HG03103 (cell line): ENCODE measurements around the gene GALNT1.

Experiments used
- ATAC-seq: cut with Tn5 transposase; IDR thresholded peaks from one replicate; pipeline ENCODE4 v1.9.1; 2021; ENCODE audit warnings: low read depth; ENCODE audit not compliant: unreplicated experiment

The GALNT1 gene

GRCh38 chr18:35662293-35663062, 80.9 kb downstream of the GALNT1 start:
- peak; percentile 85 for ATAC-seq

- no peak for ATAC-seq
Observed at GRCh38 chr18:35671966-35672603, 90.5 kb downstream of the GALNT1 start.

GRCh38 chr18:35672897-35673296, 91.4 kb downstream of the GALNT1 start:
- ATAC-seq, result no peak

GRCh38 chr18:35673682-35674081, 92.1 kb downstream of the GALNT1 start:
- no peak for ATAC-seq

- no peak for ATAC-seq
Observed at GRCh38 chr18:35680139-35680551, 98.6 kb downstream of the GALNT1 start.

GRCh38 chr18:35682281-35682867, 100.8 kb downstream of the GALNT1 start:
- ATAC-seq, result no peak

GRCh38 chr18:35683021-35683420, 101.5 kb downstream of the GALNT1 start:
- ATAC-seq, result no peak

GRCh38 chr18:35688757-35689156, 107.2 kb downstream of the GALNT1 start:
- no peak for ATAC-seq

- ATAC-seq, result no peak
Observed at GRCh38 chr18:35689728-35690127, 108.2 kb downstream of the GALNT1 start.

GRCh38 chr18:35691625-35692024, 110.1 kb downstream of the GALNT1 start:
- ATAC-seq, result no peak

- ATAC-seq, result no peak
Observed at GRCh38 chr18:35692866-35693265, 111.3 kb downstream of the GALNT1 start.

- ATAC-seq, result no peak
Observed at GRCh38 chr18:35693829-35694228, 112.3 kb downstream of the GALNT1 start.

- no peak for ATAC-seq
Observed at GRCh38 chr18:35694808-35695207, 113.3 kb downstream of the GALNT1 start.

GRCh38 chr18:35695384-35695783, 113.8 kb downstream of the GALNT1 start:
- no peak for ATAC-seq

- no peak for ATAC-seq
Observed at GRCh38 chr18:35695803-35696202, 114.3 kb downstream of the GALNT1 start.

GRCh38 chr18:35696307-35696706, 114.8 kb downstream of the GALNT1 start:
- ATAC-seq, result no peak

GRCh38 chr18:35697869-35698268, 116.3 kb downstream of the GALNT1 start:
- ATAC-seq, result no peak

- no peak for ATAC-seq
Observed at GRCh38 chr18:35703043-35703688, 121.6 kb downstream of the GALNT1 start.

GRCh38 chr18:35705988-35706387, 124.4 kb downstream of the GALNT1 start:
- ATAC-seq, result no peak

- no peak for ATAC-seq
Observed at GRCh38 chr18:35707247-35707646, 125.7 kb downstream of the GALNT1 start.

- no peak for ATAC-seq
Observed at GRCh38 chr18:35707674-35708073, 126.1 kb downstream of the GALNT1 start.
